K562 (cell line): ENCODE measurements around the gene NOL12. TPM values are rescaled to one million over a fixed set of nuclear protein-coding genes. Genes with fewer than 3 reads are reported as not detected.

Experiments
- ARID1B ChIP-seq: fragments of 450-650 bp; IDR thresholded peaks from 2 replicates; pipeline ENCODE4 v1.6.1; 2016; ENCODE audit warnings: antibody characterized with exemption, mild to moderate bottlenecking, inconsistent platforms
- ATF7 ChIP-seq: fragments of 450-650 bp; IDR thresholded peaks from 2 replicates; pipeline ENCODE4 v1.7.1; 2014; ENCODE audit warnings: mild to moderate bottlenecking, moderate library complexity
- E2F4 ChIP-seq: sonication (generic); formaldehyde crosslinking; IDR thresholded peaks from 2 replicates; pipeline ENCODE4 v1.8.0; 2022; ENCODE audit warnings: mild to moderate bottlenecking, low read depth, missing genetic modification reagents
- GTF2A2 ChIP-seq: IDR thresholded peaks from 2 replicates; pipeline ENCODE4 v1.6.1; 2016; ENCODE audit warnings: mild to moderate bottlenecking, missing genetic modification characterization, missing compliant biosample characterization
- GTF2F1 ChIP-seq: IDR thresholded peaks from 2 replicates; pipeline ENCODE4 v1.6.1; 2011; ENCODE audit warnings: low read depth, low read length, improper control_type of control experiment
- HDAC1 ChIP-seq, 2 experiments: fragments of 450-650 bp; IDR thresholded peaks; 2 replicates each; pipeline ENCODE4 v1.6.1; 2016 to 2017; ENCODE audit warnings: inconsistent platforms in 1 of 2, mild to moderate bottlenecking in 1 of 2, moderate library complexity in 1 of 2
- KDM2B ChIP-seq: fragments of 250-450 bp; sonication (Bioruptor Pico); IDR thresholded peaks from 2 replicates; pipeline ENCODE4 v1.8.0; 2021; ENCODE audit warnings: mild to moderate bottlenecking, moderate library complexity
- KLF10 ChIP-seq: fragments of 250-450 bp; sonication (Bioruptor Pico); IDR thresholded peaks from 2 replicates; pipeline ENCODE4 v1.6.1; 2021; ENCODE audit warnings: matching md5 sums
- OTX1 ChIP-seq: fragments of 450-650 bp; formaldehyde crosslinking; IDR thresholded peaks from 2 replicates; pipeline ENCODE4 v1.4.0; 2022; ENCODE audit warnings: mild to moderate bottlenecking
- RBM15 ChIP-seq: fragments of 200-400 bp; formaldehyde crosslinking; IDR thresholded peaks from 2 replicates; pipeline ENCODE4 v1.6.1; 2018; ENCODE audit warnings: mild to moderate bottlenecking, low read length, moderate library complexity; ENCODE audit not compliant: insufficient read depth
- SMAD4 ChIP-seq: fragments of 250-450 bp; sonication (Bioruptor Pico); conservative IDR thresholded peaks from 2 replicates; pipeline ENCODE4 v1.8.0; 2021; ENCODE audit warnings: inconsistent platforms, mild to moderate bottlenecking, moderate library complexity
- TBL1XR1 ChIP-seq, 2 experiments: IDR thresholded peaks; 2 replicates each; pipeline ENCODE4 v1.6.1; 2012; ENCODE audit warnings: improper control_type of control experiment in 2 of 2, low read length in 2 of 2, mild to moderate bottlenecking in 1 of 2
- TCF3 ChIP-seq: sonication (generic); formaldehyde crosslinking; IDR thresholded peaks from 2 replicates; pipeline ENCODE4 v1.4.0; 2020; ENCODE audit warnings: mild to moderate bottlenecking, missing genetic modification reagents
- TCF7L2 ChIP-seq: fragments of 150-350 bp; IDR thresholded peaks from 2 replicates; pipeline ENCODE4 v1.6.1; 2016; ENCODE audit warnings: low read depth, mild to moderate bottlenecking, low read length, moderate library complexity
- ZBTB7A ChIP-seq: IDR thresholded peaks from 2 replicates; pipeline ENCODE4 v1.6.1; 2011; ENCODE audit warnings: low read depth, mild to moderate bottlenecking, low read length, moderate library complexity, borderline replicate concordance; ENCODE audit not compliant: control insufficient read depth
- ZBTB8A ChIP-seq: fragments of 450-650 bp; IDR thresholded peaks from 2 replicates; pipeline ENCODE4 v1.6.1; 2018; ENCODE audit warnings: mild to moderate bottlenecking, moderate library complexity; ENCODE audit not compliant: partially characterized antibody
- ZNF121 ChIP-seq: sonication (generic); formaldehyde crosslinking; conservative IDR thresholded peaks from 2 replicates; pipeline ENCODE4 v1.8.0; 2022; ENCODE audit warnings: missing genetic modification reagents
- ZNF586 ChIP-seq: fragments of 450-650 bp; formaldehyde crosslinking; conservative IDR thresholded peaks from 2 replicates; pipeline ENCODE4 v1.4.0; 2020; ENCODE audit warnings: mild to moderate bottlenecking, moderate library complexity
- ZNF717 ChIP-seq: fragments of 250-450 bp; sonication (Bioruptor Pico); IDR thresholded peaks from 2 replicates; pipeline ENCODE4 v1.5.0; 2021
- polyA plus RNA-seq, 8 experiments: library from polyadenylated mRNA; depleted of rRNA in 4 of 8; stranded (reverse) in 5 of 8; unstranded in 3 of 8; fragments of >200 nt; fragmentation: Nextera tagmentation in 2 of 8; fragmentation: Illumina TruSeq in 1 of 8; extraction: Ambion mirVana in 2 of 8; extraction: Trizol in 1 of 8; gene quantifications; 2 replicates each; pipeline versions ENCODE4 v1.2.1 to v1.2.3, GENCODE V29; 2011 to 2014; ENCODE audit warnings: inconsistent platforms in 1 of 8, missing spikeins in 1 of 8
- total RNA-seq, 7 experiments: library from RNA; depleted of rRNA in 6 of 7; stranded (reverse); fragments of >200 nt in 6 of 7; fragmentation: Illumina TruSeq in 2 of 7; extraction: Trizol in 2 of 7; gene quantifications; 2 replicates each; pipeline versions ENCODE4 v1.2.1 to v1.2.3, GENCODE V29; 2011 to 2021; ENCODE audit warnings: low replicate concordance in 1 of 7
- TF ChIP-seq, protein P1 (sequence below), 2 experiments: fragments of 450-650 bp in 1 of 2; sonication (generic) in 1 of 2; formaldehyde crosslinking; conservative IDR thresholded peaks; 2 replicates each; pipeline versions ENCODE4 v1.4.0 to v1.8.1; 2020 to 2022; ENCODE audit warnings: mild to moderate bottlenecking in 1 of 2, missing genetic modification reagents in 1 of 2
- TF ChIP-seq, protein P2 (sequence below): sonication (generic); formaldehyde crosslinking; IDR thresholded peaks from 2 replicates; pipeline ENCODE4 v1.8.1; 2022; ENCODE audit warnings: missing genetic modification reagents
- TF ChIP-seq, protein P3 (sequence below): fragments of 450-650 bp; IDR thresholded peaks from 2 replicates; pipeline ENCODE4 v1.6.1; 2018; ENCODE audit warnings: mild to moderate bottlenecking, low read depth; ENCODE audit not compliant: partially characterized antibody

The NOL12 gene
- total and polyA plus RNA-seq, 9 of the 15 experiments (the other 6 are each of a cell fraction or from before 2014, with no cell fraction given), result 2.8 to 40.9 (median 28.5) TPM

- TF ChIP-seq E2F4 (CRISPR knock-in tag) (no peak), HDAC1 (IDR thresholded peaks at IDR 0.05) (0 out of 4 replicates have a peak, but pooled peaks of 1 of the 2 experiments have one; percentile 53), KLF10 (no peak), ZNF121 (CRISPR knock-in tag) (no peak), ZBTB7A (peak; percentile 99), TCF7L2 (no peak), TBL1XR1 (IDR thresholded peaks at IDR 0.05; ENCODE audit: low read length in 2 of 2) (no peak), ZBTB8A (no peak), KDM2B (CRISPR knock-in tag) (no peak), ZNF717 (CRISPR knock-in tag) (no peak), TCF3 (CRISPR knock-in tag) (peak; percentile 28; the same call in 1 of the 2 replicates), ZNF586 (no peak), OTX1 (CRISPR knock-in tag) (no peak), ATF7 (peak; percentile 42; the same call in 1 of the 2 replicates), SMAD4 (peak; percentile 49), ARID1B (peak; percentile 77), GTF2A2 (tag) (no peak), GTF2F1 (no peak), RBM15 (no peak)
- TF ChIP-seq, protein P1, sequence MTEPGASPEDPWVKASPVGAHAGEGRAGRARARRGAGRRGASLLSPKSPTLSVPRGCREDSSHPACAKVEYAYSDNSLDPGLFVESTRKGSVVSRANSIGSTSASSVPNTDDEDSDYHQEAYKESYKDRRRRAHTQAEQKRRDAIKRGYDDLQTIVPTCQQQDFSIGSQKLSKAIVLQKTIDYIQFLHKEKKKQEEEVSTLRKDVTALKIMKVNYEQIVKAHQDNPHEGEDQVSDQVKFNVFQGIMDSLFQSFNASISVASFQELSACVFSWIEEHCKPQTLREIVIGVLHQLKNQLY (CRISPR knock-in tag; conservative IDR thresholded peaks at IDR 0.05), result no peak
- TF ChIP-seq, protein P2, sequence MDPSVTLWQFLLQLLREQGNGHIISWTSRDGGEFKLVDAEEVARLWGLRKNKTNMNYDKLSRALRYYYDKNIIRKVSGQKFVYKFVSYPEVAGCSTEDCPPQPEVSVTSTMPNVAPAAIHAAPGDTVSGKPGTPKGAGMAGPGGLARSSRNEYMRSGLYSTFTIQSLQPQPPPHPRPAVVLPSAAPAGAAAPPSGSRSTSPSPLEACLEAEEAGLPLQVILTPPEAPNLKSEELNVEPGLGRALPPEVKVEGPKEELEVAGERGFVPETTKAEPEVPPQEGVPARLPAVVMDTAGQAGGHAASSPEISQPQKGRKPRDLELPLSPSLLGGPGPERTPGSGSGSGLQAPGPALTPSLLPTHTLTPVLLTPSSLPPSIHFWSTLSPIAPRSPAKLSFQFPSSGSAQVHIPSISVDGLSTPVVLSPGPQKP (CRISPR knock-in tag), result no peak
- TF ChIP-seq, protein P3, sequence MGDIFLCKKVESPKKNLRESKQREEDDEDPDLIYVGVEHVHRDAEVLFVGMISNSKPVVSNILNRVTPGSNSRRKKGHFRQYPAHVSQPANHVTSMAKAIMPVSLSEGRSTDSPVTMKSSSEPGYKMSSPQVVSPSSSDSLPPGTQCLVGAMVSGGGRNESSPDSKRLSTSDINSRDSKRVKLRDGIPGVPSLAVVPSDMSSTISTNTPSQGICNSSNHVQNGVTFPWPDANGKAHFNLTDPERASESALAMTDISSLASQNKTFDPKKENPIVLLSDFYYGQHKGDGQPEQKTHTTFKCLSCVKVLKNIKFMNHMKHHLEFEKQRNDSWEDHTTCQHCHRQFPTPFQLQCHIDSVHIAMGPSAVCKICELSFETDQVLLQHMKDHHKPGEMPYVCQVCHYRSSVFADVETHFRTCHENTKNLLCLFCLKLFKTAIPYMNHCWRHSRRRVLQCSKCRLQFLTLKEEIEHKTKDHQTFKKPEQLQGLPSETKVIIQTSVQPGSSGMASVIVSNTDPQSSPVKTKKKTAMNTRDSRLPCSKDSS, result no peak
Measured at GRCh38 chr22:37676736-37677492, 9.2 kb upstream of the NOL12 start (continued).
